NOMO-1 treated with dmso at 0.1 percent for 144 hours (cell line): Measurements from ENCODE around the gene NAA38.
"Not testable (repeated sequence)": the region's sequence is repeated elsewhere in the genome, so short reads cannot be mapped to it uniquely, and the experiment has no call there.

Source experiments
- DNase-seq: peaks from one replicate; lab custom pipeline; 2025; ENCODE audit not compliant: unreplicated experiment; lab: John Stamatoyannopoulos, UW

Gene NAA38

DNA sequence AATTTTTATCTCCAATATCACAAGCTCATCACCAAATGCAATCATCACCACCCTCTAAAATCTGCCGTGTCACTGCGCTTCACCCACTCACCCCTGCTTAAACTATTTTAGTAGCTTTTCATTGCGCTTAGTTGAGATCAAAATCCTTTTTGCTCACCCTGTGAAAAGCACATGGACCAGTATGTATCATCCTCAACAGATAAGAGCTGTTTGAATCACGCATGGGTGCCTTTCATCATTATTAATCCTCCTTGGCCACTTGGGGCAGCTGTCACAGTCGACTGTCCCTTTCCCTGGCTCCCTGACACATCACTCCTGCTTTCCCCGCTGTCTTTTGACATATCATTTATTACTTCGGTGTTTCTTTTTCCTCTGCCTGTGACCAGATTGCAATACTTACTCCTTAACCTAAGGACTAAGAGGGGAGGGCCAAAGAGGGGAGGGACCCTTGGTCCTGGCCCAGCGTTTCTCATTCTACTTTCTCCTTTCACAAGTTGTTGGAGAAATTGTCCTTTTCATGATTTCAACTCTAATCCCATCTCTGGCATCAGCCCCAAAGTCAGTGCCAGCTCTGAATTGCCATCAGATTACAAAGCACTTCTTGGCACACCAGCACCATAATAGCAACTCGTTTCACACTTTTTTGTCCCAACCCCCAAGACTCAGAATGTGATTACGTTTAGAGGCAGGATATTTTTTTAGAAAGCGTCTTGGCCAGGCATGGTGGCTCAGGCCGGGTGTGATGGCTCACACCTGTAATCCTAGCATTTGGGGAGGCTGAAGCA is 32.0 kb downstream of the NAA38 start:
- DNase-seq = no peak

DNA sequence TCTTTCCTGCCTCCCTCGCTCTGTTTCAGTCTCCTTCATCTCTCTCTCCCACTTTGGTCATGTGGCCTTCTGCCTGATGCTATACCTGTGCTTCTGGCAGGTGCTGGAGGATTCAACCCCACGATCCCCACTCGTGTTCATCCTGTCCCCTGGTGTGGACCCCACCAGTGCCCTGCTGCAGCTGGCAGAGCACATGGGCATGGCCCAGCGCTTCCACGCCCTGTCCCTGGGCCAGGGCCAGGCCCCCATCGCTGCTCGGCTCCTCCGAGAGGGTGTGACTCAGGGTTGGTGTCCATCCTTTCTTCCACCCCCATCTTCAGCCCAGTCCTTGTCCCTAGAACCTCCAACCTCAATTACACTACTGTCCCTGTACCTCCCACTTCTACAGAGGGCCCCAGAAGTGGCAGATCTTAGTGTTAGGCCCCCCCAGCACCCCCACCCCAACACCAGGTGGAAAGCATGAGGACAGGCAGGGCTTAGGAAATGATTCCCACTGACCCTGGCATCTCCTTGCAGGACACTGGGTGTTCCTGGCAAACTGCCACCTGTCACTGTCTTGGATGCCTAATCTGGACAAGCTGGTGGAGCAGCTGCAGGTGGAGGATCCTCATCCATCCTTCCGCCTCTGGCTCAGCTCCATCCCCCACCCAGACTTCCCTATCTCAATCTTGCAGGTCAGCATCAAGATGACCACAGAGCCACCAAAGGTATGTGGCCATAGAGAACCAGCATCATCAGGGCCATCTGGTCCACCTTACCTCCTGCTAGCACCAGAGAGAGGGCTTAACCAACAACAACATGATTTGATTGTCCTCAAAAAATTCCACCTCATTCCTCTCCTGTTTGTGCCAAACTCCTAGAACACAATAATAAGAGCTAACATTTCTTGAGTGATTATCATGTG is 33.1 kb downstream of the NAA38 start:
- DNase-seq = no peak

DNA sequence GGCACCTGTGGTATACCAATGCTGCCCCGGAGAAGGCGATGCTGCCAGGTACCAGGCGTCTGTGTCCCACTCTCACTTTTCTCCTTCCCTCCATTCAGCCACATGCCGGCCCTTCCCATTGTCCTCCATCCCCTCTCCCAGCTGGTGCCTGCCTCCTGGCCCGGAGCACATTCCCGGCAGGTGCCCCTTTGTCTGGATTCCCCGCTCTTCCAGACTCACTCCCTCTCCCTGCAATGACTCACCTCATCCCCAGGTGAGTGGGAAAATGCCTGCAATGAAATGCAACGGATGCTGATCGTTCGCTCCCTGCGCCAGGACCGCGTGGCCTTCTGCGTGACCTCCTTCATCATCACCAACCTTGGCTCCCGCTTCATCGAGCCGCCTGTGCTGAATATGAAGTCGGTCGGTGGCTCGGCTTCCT is 33.8 kb downstream of the NAA38 start:
- DNase-seq = no peak

DNA sequence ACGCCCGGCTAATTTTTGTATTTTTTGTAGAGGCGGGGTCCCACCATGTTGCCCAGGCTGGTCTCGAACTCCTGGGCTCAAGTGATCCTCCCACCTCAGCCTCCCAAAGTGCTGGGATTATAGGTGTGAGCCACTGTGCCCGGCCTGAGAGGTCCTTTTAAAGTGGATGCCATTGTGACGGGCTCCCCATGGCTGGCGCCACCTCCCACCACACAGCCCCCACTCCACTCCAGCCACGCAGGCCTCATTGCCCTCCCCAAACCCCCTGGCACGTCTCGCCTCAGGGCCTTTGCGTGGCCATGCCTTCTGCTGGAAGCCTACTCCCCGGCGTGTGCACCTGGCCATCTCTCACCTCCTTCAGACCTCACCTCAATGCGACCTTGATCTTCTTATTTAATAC is 35.2 kb downstream of the NAA38 start:
- DNase-seq = no peak

DNA sequence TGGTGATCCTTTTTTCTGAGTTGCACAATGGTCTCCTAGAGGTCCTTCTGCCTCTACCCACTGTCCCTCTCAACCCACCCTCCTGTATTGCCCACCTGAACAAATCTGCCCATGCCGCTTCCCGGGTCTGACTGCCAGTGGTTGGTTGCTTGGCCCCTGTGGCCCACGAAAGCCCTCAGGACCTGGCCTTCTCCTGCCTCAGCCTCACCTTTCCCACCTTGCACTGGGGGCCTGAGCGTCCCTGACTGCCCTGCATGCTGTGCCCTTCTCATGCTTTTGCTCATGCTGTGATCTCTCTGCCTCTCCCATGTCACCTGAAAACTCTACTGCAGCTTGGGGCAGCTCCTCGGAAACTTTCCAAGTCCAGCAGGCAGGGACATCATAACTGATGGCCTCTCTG is 37.1 kb downstream of the NAA38 start:
- DNase-seq = no peak

DNA sequence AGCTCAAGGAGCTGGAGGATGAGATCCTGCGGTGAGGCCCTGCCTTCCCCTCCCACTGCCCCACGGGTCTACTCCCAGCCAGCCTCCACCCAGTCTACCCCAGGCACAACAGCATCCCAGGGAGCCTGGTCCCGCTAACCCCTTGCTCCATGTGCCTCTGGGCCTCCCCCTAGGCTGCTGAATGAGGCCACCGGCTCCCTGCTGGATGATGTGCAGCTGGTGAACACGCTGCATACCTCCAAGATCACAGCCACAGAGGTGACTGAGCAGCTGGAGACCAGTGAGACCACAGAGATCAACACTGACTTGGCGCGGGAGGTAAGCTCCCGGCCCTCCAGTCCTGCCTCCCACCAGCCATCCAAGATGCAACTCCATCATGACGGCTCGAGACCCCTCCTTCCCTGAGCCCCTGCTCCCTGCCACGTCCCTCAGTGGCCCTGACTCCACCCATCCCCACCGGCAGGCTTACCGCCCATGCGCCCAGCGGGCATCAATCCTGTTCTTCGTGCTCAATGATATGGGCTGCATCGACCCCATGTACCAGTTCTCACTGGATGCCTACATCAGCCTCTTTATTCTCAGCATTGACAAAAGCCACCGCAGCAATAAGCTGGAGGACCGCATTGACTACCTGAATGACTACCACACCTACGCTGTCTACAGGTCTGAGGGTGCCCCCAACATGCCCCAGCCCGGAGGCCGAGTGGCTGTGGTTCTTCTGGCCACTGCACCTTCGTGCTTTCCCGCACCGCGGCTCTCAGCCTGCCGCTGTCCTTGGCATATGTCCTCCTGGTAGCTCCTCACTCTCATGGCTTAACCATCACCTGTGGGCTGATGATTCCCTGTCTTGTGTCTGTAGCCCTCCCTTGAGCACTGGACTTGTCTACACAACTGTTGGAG is 38.4 kb downstream of the NAA38 start:
- DNase-seq = no peak

DNA sequence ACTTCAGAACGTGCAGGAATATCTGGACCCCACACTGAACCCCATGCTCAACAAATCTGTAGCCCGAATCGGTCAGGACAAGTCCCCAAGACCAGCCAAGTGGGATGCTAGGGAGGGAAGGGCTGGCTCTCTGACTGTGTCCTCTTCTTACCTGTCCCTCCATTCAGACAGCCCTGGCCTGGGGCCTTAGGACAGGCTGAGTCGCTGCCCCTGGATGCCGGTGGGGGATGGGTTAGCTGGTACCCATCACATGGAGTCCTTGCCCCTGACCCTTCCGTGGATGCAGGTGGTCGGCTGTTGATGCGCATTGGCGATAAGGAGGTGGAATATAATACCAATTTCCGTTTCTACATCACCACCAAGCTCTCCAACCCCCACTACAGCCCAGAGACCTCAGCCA is 39.3 kb downstream of the NAA38 start:
- DNase-seq = no peak

DNA sequence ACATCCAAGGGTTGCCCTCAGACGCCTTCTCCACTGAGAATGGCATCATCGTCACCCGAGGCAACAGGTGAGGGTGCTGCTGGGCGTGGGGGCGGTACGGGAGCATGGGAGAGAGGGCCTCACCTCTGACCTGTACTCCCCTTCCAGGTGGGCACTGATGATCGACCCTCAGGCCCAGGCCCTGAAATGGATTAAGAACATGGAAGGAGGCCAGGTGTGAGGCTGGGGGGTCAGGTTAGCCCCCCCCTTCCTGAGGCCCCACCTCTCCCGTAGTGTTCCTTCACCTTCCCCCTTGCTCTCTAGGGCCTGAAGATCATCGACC is 39.8 kb downstream of the NAA38 start:
- DNase-seq = no peak

DNA sequence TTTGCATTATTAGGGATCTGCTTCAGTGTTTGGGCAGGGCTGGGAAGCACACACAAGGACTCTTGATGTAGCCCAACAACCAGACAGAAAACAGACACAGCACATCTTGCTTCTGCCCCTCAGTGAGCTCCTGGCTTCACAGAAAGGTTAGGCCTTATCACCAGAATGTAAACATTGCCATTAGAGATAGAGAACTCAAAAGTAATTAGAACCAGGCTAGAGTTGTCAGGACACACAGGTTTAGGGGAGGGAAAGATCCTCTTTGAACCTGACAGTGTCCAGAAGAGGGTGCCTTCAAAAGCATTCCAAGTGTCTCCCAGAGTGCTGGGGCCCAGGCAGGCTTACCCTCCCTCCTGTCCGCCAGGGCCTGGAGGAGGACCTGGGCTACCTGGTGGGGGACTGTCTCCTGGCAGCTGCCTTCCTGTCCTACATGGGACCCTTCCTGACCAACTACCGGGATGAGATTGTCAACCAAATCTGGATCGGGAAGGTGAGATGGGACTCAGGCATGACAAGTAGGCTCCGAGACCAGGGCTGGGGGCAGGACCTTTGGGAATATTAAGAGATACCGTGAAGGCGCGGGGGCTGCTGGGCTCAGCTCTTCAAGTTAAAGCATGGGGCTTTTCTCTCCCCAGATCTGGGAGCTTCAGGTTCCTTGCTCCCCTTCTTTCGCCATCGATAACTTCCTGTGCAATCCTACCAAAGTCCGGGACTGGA is 40.3 kb downstream of the NAA38 start:
- DNase-seq = no peak

DNA sequence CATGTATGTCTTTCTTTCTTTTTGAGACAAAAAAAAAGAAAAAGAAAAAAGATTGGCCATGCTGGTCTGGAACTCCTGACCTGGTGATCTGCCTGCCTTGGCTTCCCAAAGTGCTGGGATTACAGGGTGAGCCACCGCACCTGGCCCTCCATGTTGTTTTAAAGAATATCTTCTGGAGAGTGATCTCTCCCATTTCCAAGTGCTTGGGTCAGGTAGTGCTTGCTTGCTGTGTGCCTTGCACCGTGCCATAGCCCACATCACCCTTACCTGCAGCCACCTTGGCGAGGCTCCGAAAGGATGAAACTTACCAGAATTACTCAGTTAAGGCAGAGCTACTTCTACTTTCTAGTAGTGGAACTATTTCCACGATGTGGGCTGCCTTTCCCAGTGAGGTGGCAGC is 42.4 kb downstream of the NAA38 start:
- DNase-seq = no peak

DNA sequence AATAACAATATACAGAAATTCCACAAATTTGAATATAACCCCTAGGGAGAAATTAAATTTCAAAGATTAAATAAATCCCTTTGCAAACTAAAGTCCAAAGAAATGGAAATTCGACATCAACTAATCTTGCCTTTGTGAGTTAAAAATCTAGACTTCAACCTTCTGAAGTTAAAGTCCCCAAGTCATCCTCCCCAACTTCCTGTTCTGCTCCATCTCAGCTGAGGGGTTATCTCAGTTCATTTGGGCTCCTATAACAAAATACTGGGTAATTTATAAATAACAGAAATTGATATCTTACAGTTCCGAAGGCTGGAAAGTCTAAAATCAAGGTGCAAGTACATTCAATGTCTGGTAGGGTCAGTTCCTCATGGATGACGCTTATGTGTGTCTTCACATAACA is 46.1 kb downstream of the NAA38 start:
- no peak for DNase-seq

DNA sequence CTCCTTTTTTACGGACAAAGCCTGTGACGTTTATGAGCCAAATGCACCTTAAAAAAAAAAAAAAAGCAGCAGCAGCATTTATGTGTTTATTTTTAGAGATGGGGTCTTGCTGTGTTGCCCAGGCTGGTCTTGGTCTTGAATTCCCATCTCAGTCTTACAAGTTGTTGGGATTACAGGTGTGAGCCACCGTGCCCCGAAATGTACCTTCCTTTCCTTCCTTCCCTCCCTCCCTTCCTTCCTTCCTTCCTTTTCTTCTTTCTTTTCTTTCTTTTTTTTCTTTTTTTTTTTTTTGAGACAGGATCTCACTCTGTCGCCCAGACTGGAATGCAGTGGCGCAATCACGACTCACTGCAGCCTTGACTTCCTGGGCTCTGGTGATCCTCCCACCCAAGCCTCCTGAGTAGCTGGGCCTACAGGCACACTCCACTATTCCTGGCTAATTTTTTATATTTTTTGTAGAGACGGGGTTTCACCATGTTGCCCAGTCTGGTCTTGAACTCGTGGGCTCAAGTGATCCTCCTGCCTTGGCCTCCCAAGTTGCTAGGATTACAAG is 47.5 kb downstream of the NAA38 start:
- not testable (repeated sequence) for DNase-seq

DNA sequence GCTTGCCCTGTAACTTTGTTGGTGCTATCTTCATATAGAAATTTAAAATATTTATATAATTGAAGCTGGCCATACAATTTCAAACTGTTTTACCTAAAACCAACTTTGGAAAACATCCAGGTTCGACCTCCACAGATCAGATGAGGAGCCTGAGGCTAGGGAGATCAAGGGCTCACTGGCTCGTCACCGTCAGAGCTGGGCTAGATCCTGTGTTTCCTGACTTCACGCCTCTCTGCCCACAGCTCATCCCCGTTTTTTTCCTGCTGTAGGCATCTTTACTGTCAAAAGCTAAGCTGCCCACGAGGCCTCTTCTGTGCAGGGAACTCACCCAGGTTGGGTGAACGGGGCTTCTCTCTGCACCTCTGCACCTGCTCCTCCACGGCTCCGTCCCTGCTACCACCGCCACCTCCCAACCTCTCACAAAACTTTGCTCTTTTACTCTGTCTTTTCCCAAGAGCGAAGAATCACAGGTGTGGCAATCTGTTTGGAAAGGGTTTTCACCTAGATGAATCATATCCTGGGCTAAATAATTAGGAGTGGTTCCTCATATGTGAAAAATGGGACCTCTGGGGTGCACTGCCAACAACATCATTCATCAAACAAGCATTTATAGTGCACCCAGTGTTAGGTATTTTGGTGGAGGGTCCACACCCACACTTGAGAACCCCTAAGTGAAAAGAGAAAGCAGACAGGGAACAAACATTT is 48.1 kb downstream of the NAA38 start:
- no peak for DNase-seq

DNA sequence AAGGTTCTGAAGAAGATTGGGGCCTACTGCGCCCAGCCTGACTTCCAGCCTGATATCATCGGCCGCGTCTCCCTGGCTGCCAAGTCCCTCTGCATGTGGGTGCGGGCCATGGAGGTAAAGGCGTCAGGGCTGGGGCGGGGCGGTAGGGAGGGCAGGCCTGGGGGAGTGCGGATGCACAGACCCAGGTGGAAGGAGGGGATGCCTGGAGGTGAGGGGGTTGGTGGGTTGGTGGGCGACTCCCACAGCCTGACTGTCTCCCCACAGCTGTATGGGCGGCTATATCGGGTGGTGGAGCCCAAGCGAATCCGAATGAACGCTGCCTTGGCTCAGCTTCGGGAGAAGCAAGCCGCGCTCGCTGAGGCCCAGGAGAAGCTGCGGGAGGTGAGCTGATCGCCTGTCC is 50.2 kb downstream of the NAA38 start:
- DNase-seq = no peak
